Activated T-cell treated with anti-CD3 and anti-CD28 coated beads for 4 hours (primary cell): ENCODE data around the gene CYGB.
"Not testable (repeated sequence)": the region's sequence is repeated elsewhere in the genome, so short reads cannot be mapped to it uniquely, and the experiment has no call there.

Experiments
- DNase-seq: peaks from one replicate; pipeline ENCODE4 v3.0.0-alpha.2; 2020

The CYGB gene

GRCh38 chr17:76535788-76536510 lies 1.6 kb downstream of the CYGB start:
- DNase-seq, result no peak

DNA sequence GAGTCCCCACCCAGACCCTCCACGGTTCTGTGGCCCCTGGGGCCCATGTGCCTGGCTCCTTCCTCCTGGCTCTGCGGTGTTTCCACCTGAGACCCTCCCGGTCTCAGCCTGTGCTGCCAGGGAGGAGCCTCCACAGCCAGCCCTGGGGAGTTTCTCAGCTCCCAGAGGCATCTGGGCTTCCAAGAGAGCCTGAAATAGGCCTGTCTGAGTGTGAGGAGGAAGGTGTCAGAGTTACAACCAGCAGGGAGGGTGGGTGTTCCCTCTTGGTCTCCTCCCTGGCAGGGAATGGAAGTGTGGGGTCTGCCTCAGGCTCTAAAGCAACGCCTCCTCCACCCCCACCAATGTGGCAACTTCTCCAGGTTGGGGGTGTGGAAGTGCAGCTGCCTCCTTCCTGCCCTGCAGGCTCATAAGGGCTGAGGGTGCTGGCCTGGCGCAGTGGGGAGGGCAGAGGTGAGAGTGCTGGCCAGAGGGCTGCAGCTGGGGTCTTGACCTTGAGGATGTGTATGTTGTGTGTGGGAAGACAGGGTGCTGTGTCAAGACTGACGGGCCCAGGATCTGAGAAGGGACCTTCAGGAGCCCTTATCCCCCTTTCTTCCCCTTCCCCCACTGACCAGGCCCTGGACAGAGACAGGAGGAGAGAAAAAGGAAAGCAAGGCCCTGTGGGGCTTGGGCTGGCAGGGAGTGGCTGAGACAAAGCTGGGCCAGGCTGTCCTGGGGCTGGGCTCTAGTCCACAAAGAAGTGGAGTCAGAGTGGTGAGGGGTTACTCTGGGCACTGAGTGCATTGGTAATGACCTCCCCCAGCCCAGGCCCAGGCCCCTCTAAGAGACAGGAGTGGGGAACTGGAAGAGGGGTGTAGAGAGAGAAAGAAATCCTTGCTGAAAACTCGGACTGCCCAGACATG lies 2.4 kb downstream of the CYGB start:
- DNase-seq, result no peak

- not testable (repeated sequence) for DNase-seq
These were observed 3.7 kb downstream of the CYGB start for GRCh38 chr17:76533640-76534359.

GRCh38 chr17:76532072-76532651 lies 5.3 kb downstream of the CYGB start:
- DNase-seq, result no peak

DNA sequence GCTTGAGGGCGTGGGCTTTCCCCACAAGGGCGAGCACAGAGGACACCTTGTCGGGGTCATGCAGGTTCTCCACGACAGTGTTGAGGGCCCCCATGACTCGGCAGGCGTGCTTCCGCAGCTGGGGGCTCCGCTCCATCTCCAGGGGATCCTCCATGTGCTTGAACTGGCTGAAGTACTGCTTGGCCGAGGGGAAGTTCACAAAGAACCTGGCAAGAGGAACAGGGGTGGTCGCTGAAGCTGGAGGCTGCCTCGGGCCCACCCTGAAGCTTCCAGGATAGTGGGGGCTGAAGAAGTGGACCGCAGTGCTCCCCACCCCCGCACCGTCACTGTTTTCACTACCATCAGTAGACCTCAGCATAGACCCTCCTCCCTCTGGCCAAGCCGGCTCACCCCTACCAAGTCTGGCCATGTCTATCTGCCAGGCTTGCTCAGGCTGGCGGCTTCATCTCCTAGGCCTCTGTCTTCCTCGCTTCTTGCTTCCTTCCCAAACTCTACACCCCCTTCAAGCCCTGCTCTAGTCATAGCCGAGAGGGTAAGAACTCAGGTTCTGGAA lies 5.9 kb downstream of the CYGB start:
- DNase-seq, result no peak

GRCh38 chr17:76530811-76531485 lies 6.6 kb downstream of the CYGB start:
- no peak for DNase-seq

- no peak for DNase-seq
These were observed 7.3 kb downstream of the CYGB start for GRCh38 chr17:76530095-76530723.

DNA sequence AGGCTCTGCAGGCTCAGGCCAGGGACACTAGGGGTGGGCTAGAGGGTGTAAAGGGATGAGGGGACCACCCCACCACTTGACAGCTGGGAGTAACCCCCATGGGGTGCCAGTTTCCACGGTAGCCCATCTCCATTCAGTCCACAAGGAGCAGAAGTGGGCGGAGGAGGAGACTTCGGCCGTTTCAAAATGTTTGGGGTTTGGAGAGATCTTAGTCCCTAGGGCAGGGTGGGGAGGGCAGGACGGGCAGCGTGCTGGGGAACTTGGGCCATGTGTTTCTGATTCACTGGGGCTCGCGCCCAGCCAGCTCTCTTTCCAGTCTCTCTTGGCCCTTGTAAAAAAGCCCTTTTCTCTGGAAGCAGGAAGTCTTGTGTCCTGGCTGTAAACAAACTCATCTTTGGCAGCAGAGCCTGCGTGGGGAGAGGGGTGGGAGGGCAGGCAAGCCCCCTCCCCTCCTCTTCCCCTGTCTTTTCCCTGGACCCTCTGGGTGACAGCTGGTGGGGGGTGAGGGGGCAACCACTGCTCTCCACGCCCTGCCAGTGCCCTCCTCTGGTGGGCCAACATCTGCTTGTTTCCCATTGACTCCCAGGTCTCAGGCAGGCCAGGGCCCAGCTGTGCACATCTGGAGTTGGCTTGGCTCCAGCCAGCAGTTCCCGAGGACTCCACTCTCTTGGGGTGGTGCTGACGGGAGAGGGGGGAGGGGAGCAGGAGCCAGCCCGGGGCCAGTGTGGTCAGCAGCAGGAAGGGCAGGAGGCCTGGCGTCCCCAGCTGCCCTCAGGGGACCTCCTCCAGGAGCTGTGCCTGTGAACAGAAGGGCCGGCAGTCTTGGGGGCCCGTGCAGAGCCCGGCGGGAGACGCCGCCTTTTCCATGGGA lies 8.1 kb downstream of the CYGB start:
- no peak for DNase-seq

- no peak for DNase-seq
These were observed 8.8 kb downstream of the CYGB start for GRCh38 chr17:76528528-76529223.

- no peak for DNase-seq
These were observed 9.4 kb downstream of the CYGB start for GRCh38 chr17:76528156-76528527.

GRCh38 chr17:76527430-76528111 lies 9.9 kb downstream of the CYGB start:
- DNase-seq, result peak; percentile 28

- DNase-seq, result not testable (repeated sequence)
These were observed 10.5 kb downstream of the CYGB start for GRCh38 chr17:76527016-76527415.

DNA sequence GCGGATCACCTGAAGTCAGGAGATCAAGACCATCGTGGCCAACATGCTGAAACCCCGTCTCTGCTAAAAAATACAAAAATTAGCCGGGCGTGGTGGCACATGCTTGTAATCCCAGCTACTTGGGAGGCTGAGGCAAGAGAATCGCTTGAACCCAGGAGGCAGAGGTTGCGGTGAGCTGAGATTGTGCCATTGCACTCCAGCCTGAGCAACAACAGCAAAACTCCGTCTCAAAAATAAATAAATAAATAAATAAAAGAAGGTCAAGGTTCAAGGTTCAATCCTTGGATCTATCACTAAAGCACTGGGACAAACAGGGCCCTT lies 12.0 kb downstream of the CYGB start:
- DNase-seq, result not testable (repeated sequence)

DNA sequence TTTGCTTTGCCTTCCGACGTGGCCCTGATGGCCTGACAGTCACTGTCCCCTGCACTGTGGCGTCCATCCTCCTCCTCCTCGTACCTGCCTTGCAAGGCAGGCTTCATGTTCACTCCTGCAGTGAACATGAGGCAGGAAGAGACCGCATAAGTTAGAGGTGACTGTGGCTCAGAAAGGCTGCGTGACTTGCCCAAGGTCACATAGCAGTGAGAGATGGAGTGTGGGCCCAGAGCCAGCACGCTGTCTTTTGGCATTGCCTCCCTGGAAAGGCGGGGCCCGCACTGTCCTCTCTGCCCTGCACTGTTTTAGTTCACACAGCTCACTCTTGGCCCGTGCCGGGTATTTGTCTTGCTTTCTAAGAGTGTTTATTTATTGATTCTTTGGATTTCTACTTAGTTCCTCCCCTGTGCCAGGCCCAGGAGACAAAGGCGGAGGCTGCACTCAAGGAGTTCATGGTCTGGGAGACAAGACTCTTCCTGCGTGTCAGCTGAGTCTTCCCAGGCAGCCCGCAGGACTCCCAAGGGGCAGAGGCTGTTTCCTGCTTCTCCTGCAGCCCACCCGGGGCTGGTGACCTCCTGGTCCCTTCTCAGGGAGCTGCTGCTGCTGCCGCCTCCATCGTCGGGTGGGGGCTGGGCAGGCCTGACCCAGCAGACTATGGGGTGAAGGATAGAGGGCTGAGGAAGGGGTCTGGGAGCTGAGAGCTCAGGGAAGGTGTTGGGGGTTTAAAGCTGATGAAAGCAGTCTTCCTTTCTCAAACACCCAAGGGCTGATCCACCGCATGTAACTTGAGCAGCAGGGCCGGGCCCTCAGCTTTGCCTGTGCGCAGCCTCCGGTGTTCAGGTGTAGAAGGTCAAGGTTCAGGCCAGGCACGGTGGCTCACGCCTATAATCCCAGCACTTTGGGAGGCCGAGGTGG lies 12.7 kb downstream of the CYGB start:
- no peak for DNase-seq

DNA sequence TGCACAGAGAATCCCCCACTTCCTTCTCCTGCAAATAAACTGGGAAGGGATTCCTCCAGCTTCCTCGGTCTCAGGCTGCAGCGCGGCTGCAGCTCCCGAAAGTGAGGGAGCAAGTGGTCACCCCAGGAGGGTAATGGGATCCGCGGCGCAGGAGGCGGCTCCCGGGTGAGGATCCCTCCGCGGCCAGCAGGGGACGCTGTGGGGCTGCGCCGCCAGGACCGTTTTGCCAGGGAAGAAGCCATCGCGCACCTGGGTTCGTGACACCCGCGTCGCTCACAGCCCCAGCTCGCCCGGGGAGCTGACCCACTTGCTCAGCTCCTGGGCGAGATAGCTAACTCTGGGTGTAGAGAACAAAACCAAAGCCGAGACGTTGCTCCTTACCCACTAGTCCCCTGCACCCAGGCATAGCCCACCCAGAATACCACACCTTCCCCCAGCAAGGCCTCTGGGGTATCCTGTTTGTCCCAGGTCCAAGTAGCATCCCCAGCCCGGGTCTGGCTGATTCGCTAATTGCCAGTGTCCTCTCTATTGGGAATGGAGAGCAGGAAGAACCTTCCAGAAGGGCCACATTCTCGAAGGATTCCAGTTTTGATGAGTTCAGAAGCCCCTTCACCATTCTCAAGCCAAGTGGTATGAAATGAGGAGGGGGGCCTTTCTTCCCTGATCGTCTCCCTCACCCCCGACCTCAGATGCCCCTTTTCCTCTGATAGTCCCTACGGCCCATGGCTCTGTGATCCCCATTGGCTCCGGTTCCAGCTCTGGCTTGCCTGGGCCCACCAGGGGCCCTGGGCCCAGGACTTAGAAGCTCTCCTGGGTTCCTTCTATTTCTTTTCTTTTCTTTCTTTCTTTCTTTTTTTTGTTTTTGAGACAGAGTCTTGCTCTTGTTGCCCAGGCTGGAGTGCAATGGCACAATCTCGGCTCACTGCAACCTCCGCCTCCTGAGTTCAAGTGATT lies 14.1 kb downstream of the CYGB start:
- peak; percentile 72 for DNase-seq

- not testable (repeated sequence) for DNase-seq
These were observed 15.8 kb downstream of the CYGB start for GRCh38 chr17:76521683-76522082.

GRCh38 chr17:76521262-76521661 lies 16.2 kb downstream of the CYGB start:
- DNase-seq, result no peak
